HCT116 (cell line): Measurements from ENCODE around the gene CEMIP2. TPM values are rescaled to one million over a fixed set of nuclear protein-coding genes. Genes with fewer than 3 reads are reported as not detected.

Experiments
- ATAC-seq: fragments of 200-7000 bp; cut with Tn5 transposase; 2 replicates; pipeline ENCODE4 v1.9.1; 2020; ENCODE audit warnings: mild to moderate bottlenecking, moderate library complexity
- BruUV-seq: library from RNA; stranded (reverse); fragments of 400-500 nt; replicated peaks from 2 replicates; lab custom pipeline; 2021; lab: Mats Ljungman, UMichigan
- CTCF ChIA-PET: fragments of 300-600 bp; sonication (Branson Sonifier 250); formaldehyde crosslinking; loops from one replicate; lab custom pipeline; 2021; ENCODE audit warnings: antibody characterized with exemption; lab: Charles Lee
- POLR2A ChIA-PET: fragments of 300-600, 350-600 bp; sonication (Branson Sonifier 250); formaldehyde crosslinking; loops from one replicate; lab custom pipeline; 2021; ENCODE audit warnings: antibody characterized with exemption; lab: Charles Lee
- RAD21 ChIA-PET, 2 experiments: fragments of 300-600 bp; sonication (Branson Sonifier 250); formaldehyde crosslinking; loops; one replicate each; lab custom pipeline; 2023; ENCODE audit warnings: low total read pairs in 2 of 2; ENCODE audit not compliant: uncharacterized antibody in 2 of 2, unreplicated experiment in 2 of 2, low non-redundant PET in 1 of 2; lab: Charles Lee
- DNase-seq: peaks from one replicate; pipeline ENCODE4 v3.0.0-alpha.2; 2010; ENCODE audit warnings: low read depth, low spot score
- H2AFZ ChIP-seq: fragments of 200-600 bp; shearing (Covaris generic), sonication (generic); 2 replicates; pipeline ENCODE4 v1.6.1; 2017; ENCODE audit warnings: low read depth, mixed run types, mixed read lengths, antibody characterized with exemption, low read length; ENCODE audit not compliant: poor library complexity, severe bottlenecking
- H3K27ac ChIP-seq: 2 replicates; pipeline ENCODE4 v1.5.1; 2012; ENCODE audit warnings: low read depth, low read length
- H3K27me3 ChIP-seq: fragments of 200-600 bp; sonication (generic); 2 replicates; pipeline ENCODE4 v1.6.1; 2016; ENCODE audit warnings: mixed run types, low read length, mixed read lengths; ENCODE audit not compliant: insufficient read depth
- H3K36me3 ChIP-seq, 2 experiments: fragments of 200-500 bp in 1 of 2; fragments of 200-600 bp in 1 of 2; sonication (Bioruptor generic) in 1 of 2; sonication (generic) in 1 of 2; 2 replicates each; pipeline versions ENCODE4 v1.5.1 to v1.6.1; 2014 to 2016; ENCODE audit warnings: low read length in 2 of 2, inconsistent platforms in 1 of 2, mixed read lengths in 1 of 2, mixed run types in 1 of 2; ENCODE audit not compliant: insufficient read depth in 2 of 2, control insufficient read depth in 1 of 2
- H3K4me1 ChIP-seq, 2 experiments: fragments of 200-600 bp in 1 of 2; sonication (generic) in 1 of 2; 2 replicates each; pipeline versions ENCODE4 v1.5.1 to v1.6.1; 2012 to 2017; ENCODE audit warnings: low read length in 2 of 2, inconsistent platforms in 1 of 2, mild to moderate bottlenecking in 1 of 2, mixed read lengths in 1 of 2, mixed run types in 1 of 2, moderate library complexity in 1 of 2; ENCODE audit not compliant: insufficient read depth in 2 of 2, control insufficient read depth in 1 of 2
- H3K4me2 ChIP-seq: fragments of 200-600 bp; sonication (generic); 2 replicates; pipeline ENCODE4 v1.6.1; 2017; ENCODE audit warnings: mixed run types, low read length, mixed read lengths
- H3K4me3 ChIP-seq, 2 experiments: fragments of 200-600 bp in 1 of 2; sonication (generic) in 1 of 2; replicated peaks in 1 of 2; 2 replicates each; pipeline ENCODE4 v1.5.1; 2011 to 2016; ENCODE audit warnings: low read length in 2 of 2, control low read depth in 1 of 2, low read depth in 1 of 2, mild to moderate bottlenecking in 1 of 2, mixed read lengths in 1 of 2, mixed run types in 1 of 2
- H3K79me2 ChIP-seq: fragments of 200-600 bp; sonication (generic); 2 replicates; pipeline ENCODE4 v1.6.1; 2017; ENCODE audit warnings: mild to moderate bottlenecking, mixed run types, low read length, moderate library complexity, mixed read lengths; ENCODE audit not compliant: insufficient read depth
- H3K9ac ChIP-seq: fragments of 200-600 bp; sonication (generic); 2 replicates; pipeline ENCODE4 v1.6.1; 2016; ENCODE audit warnings: low read length, mixed read lengths
- H3K9me2 ChIP-seq: fragments of 200-600 bp; sonication (generic), shearing (Covaris generic); 2 replicates; pipeline ENCODE4 v1.6.1; 2017; ENCODE audit warnings: mixed run types, mild to moderate bottlenecking, moderate library complexity; ENCODE audit not compliant: insufficient read depth
- H3K9me3 ChIP-seq, 2 experiments: fragments of 200-500 bp in 1 of 2; fragments of 200-600 bp in 1 of 2; sonication (Bioruptor generic) in 1 of 2; sonication (generic) in 1 of 2; 2 replicates each; pipeline ENCODE4 v1.6.1; 2014 to 2017; ENCODE audit warnings: low read length in 2 of 2, mixed read lengths in 2 of 2, inconsistent platforms in 1 of 2, low read depth in 1 of 2, mild to moderate bottlenecking in 1 of 2, mixed run types in 1 of 2, moderate library complexity in 1 of 2; ENCODE audit not compliant: control insufficient read depth in 1 of 2, insufficient read depth in 1 of 2
- H4K20me1 ChIP-seq: fragments of 200-600 bp; sonication (generic), shearing (Covaris generic); 2 replicates; pipeline ENCODE4 v1.6.1; 2017; ENCODE audit warnings: mixed run types, mild to moderate bottlenecking, moderate library complexity; ENCODE audit not compliant: insufficient read depth
- CBX3 ChIP-seq: IDR thresholded peaks from 2 replicates; pipeline ENCODE4 v1.6.1; 2012; ENCODE audit warnings: low read depth
- CEBPB ChIP-seq: IDR thresholded peaks from 2 replicates; pipeline ENCODE4 v1.6.1; 2012; ENCODE audit warnings: low read depth
- EGR1 ChIP-seq: IDR thresholded peaks from 2 replicates; pipeline ENCODE4 v1.6.1; 2012; ENCODE audit warnings: low read depth
- EZH2 ChIP-seq: fragments of 200-600 bp; sonication (generic); IDR thresholded peaks from 2 replicates; pipeline ENCODE4 v1.6.1; 2017; ENCODE audit warnings: antibody characterized with exemption, mixed run types
- JUND ChIP-seq: IDR thresholded peaks from 2 replicates; pipeline ENCODE4 v1.6.1; 2012
- POLR2A ChIP-seq: IDR thresholded peaks from 2 replicates; pipeline ENCODE4 v1.7.0; 2011; ENCODE audit warnings: borderline replicate concordance; ENCODE audit not compliant: insufficient read depth, insufficient read length; ENCODE audit errors: extremely low read depth
- POLR2AphosphoS5 ChIP-seq: IDR thresholded peaks from 2 replicates; pipeline ENCODE4 v1.6.1; 2011; ENCODE audit warnings: mild to moderate bottlenecking, low read depth, low read length, moderate library complexity
- RAD21 ChIP-seq: IDR thresholded peaks from 2 replicates; pipeline ENCODE4 v1.6.1; 2012; ENCODE audit warnings: low read depth, mild to moderate bottlenecking
- SIN3A ChIP-seq: IDR thresholded peaks from 2 replicates; pipeline ENCODE4 v1.6.1; 2012; ENCODE audit warnings: low read depth
- SP1 ChIP-seq: IDR thresholded peaks from 2 replicates; pipeline ENCODE4 v1.6.1; 2012; ENCODE audit warnings: low read depth
- SRF ChIP-seq: IDR thresholded peaks from 2 replicates; pipeline ENCODE4 v1.6.1; 2012; ENCODE audit warnings: low read depth
- TCF7L2 ChIP-seq: IDR thresholded peaks from 2 replicates; pipeline ENCODE4 v1.7.0; 2011; ENCODE audit warnings: borderline replicate concordance, inconsistent platforms; ENCODE audit not compliant: insufficient read depth, insufficient read length; ENCODE audit errors: extremely low read depth
- ZFX ChIP-seq: fragments of 450-650 bp; IDR thresholded peaks from 2 replicates; pipeline ENCODE4 v1.6.1; 2017
- intact Hi-C: fragments of 100-400 bp; cut with micrococcal nuclease; formaldehyde crosslinking; loops from 2 replicates; pipeline ENCODE4 v1.10.0; 2022
- total RNA-seq: library from RNA; stranded (reverse); gene quantifications from one replicate; pipeline ENCODE4 v1.2.1, GENCODE V29; 2021; ENCODE audit not compliant: unreplicated experiment
- TF ChIP-seq, protein P1 (sequence below), 3 experiments: fragments of 200-600 bp in 1 of 3; sonication (generic) in 1 of 3; IDR thresholded peaks in 2 of 3; conservative IDR thresholded peaks in 1 of 3; 2 replicates each; pipeline ENCODE4 v1.5.1; 2012 to 2017; ENCODE audit warnings: low read depth in 2 of 3, low read length in 2 of 3, antibody characterized with exemption in 1 of 3, borderline replicate concordance in 1 of 3, control low read depth in 1 of 3, mild to moderate bottlenecking in 1 of 3, mixed read lengths in 1 of 3, mixed run types in 1 of 3, moderate library complexity in 1 of 3; ENCODE audit not compliant: insufficient read depth in 1 of 3
- TF ChIP-seq, protein P2 (sequence below): IDR thresholded peaks from 2 replicates; pipeline ENCODE4 v1.6.1; 2012; ENCODE audit warnings: low read depth
- TF ChIP-seq, protein P3 (sequence below): IDR thresholded peaks from 2 replicates; pipeline ENCODE4 v1.6.1; 2012
- TF ChIP-seq, protein P4 (sequence below): IDR thresholded peaks from 2 replicates; pipeline ENCODE4 v1.6.1; 2012

Gene CEMIP2
- total RNA-seq, 1 experiment from 2014 or later, result 14.3 TPM

DNA sequence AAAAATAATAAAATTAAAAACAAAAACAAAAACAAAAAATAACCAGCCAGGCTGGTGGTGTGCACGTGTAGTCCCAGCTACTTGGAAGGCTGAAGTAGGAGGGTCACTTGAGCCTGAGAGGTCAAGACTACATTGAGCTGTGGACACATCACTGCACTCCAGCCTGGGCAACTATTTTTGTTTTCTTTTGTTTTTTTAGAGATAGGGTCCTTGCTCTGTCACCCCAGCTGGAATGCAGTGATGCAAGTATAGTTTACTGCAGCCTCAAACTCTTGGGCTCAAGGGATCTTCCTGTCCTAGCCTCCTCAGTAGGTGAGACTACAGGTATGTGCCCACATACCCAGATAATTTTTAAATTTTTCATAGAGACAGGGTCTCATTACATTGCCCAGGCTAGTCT is 80.6 kb downstream of the CEMIP2 start:
- Histone ChIP-seq H3K27ac (no peak overlapping the region), H3K36me3 (no peaks in the 10 kb centered on the region), H4K20me1 (no peaks in the 10 kb centered on the region), H3K27me3 (no peaks in the 10 kb centered on the region), H3K79me2 (no peaks in the 10 kb centered on the region), H3K4me1 (peaks cover 42 to 56% of the 10 kb centered on the region in 2 experiments), H3K9ac (no peak overlapping the region), H3K9me3 (no peaks in the 10 kb centered on the region), H3K4me3 (no peak overlapping the region), H2AFZ (no peak overlapping the region), H3K4me2 (no peak overlapping the region), H3K9me2 (no peaks in the 10 kb centered on the region; the same call in 1 of the 2 replicates)
- POLR2A ChIA-PET, result no interaction called here
- BruUV-seq, result no TSS peak
- CTCF ChIA-PET, result no interaction called here
- RAD21 ChIA-PET, result no interaction called here
- ATAC-seq (no peak), DNase-seq (no peak)
- TF ChIP-seq, protein P1, sequence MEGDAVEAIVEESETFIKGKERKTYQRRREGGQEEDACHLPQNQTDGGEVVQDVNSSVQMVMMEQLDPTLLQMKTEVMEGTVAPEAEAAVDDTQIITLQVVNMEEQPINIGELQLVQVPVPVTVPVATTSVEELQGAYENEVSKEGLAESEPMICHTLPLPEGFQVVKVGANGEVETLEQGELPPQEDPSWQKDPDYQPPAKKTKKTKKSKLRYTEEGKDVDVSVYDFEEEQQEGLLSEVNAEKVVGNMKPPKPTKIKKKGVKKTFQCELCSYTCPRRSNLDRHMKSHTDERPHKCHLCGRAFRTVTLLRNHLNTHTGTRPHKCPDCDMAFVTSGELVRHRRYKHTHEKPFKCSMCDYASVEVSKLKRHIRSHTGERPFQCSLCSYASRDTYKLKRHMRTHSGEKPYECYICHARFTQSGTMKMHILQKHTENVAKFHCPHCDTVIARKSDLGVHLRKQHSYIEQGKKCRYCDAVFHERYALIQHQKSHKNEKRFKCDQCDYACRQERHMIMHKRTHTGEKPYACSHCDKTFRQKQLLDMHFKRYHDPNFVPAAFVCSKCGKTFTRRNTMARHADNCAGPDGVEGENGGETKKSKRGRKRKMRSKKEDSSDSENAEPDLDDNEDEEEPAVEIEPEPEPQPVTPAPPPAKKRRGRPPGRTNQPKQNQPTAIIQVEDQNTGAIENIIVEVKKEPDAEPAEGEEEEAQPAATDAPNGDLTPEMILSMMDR (IDR thresholded peaks at IDR 0.05 in 2 of 3, conservative IDR thresholded peaks at IDR 0.05 in 1 of 3; ENCODE audit: borderline replicate concordance in 1 of 3, insufficient read depth in 1 of 3, low read depth in 2 of 3, low read length in 2 of 3), result no peak
- intact Hi-C loops, result no loop called here

DNA sequence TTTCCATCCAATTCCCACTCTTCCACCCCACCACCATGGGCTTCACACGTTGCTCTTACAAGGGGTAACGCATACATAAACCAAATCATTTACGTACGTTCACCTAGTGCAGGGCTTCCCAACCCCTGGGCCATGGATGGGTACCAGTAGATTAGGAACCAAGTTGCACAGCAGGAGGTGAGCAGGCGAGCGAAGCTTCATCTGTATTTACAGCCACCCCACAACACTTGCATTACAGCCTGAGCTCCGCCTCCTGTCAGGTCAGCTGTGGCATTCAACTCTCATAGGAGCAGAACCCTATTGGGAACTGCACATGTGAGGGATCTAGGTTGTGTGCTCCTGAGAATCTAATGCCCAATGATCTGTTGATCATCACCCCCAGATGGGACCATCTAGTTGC is 82.3 kb downstream of the CEMIP2 start:
- ChIA-PET POLR2A (no interaction called here), RAD21 (no interaction called here), CTCF (interaction anchor here (1.8 kb wide), 1 partner anchor 30 kb away, joined by 6 read pairs; no protein-coding TSS in a partner anchor)
- Histone ChIP-seq H3K79me2 (no peaks in the 10 kb centered on the region), H3K4me1 (peaks cover 51 to 62% of the 10 kb centered on the region in 2 experiments), H2AFZ (no peak overlapping the region), H3K36me3 (no peaks in the 10 kb centered on the region), H3K27me3 (no peaks in the 10 kb centered on the region), H3K9ac (no peak overlapping the region), H3K4me2 (peak overlapping the region; percentile 39; the same call in 1 of the 2 replicates), H4K20me1 (no peaks in the 10 kb centered on the region), H3K9me2 (no peaks in the 10 kb centered on the region; the same call in 1 of the 2 replicates), H3K27ac (no peak overlapping the region), H3K4me3 (no peak overlapping the region), H3K9me3 (no peaks in the 10 kb centered on the region)
- no peak for ATAC-seq
- no TSS peak for BruUV-seq
- intact Hi-C loops, result no loop called here
- no peak for DNase-seq
- no peak for TF ChIP-seq SIN3A
- no peak for TF ChIP-seq ZFX
- TF ChIP-seq, protein P2, sequence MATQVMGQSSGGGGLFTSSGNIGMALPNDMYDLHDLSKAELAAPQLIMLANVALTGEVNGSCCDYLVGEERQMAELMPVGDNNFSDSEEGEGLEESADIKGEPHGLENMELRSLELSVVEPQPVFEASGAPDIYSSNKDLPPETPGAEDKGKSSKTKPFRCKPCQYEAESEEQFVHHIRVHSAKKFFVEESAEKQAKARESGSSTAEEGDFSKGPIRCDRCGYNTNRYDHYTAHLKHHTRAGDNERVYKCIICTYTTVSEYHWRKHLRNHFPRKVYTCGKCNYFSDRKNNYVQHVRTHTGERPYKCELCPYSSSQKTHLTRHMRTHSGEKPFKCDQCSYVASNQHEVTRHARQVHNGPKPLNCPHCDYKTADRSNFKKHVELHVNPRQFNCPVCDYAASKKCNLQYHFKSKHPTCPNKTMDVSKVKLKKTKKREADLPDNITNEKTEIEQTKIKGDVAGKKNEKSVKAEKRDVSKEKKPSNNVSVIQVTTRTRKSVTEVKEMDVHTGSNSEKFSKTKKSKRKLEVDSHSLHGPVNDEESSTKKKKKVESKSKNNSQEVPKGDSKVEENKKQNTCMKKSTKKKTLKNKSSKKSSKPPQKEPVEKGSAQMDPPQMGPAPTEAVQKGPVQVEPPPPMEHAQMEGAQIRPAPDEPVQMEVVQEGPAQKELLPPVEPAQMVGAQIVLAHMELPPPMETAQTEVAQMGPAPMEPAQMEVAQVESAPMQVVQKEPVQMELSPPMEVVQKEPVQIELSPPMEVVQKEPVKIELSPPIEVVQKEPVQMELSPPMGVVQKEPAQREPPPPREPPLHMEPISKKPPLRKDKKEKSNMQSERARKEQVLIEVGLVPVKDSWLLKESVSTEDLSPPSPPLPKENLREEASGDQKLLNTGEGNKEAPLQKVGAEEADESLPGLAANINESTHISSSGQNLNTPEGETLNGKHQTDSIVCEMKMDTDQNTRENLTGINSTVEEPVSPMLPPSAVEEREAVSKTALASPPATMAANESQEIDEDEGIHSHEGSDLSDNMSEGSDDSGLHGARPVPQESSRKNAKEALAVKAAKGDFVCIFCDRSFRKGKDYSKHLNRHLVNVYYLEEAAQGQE, result no peak
- TF ChIP-seq, protein P3, sequence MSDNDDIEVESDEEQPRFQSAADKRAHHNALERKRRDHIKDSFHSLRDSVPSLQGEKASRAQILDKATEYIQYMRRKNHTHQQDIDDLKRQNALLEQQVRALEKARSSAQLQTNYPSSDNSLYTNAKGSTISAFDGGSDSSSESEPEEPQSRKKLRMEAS, result no peak
- no peak for TF ChIP-seq JUND
- no peak for TF ChIP-seq SP1
- no peak for TF ChIP-seq EZH2
- no peak for TF ChIP-seq CBX3
- no peak for TF ChIP-seq POLR2A
- TF ChIP-seq SRF, result no peak
- no peak for TF ChIP-seq POLR2AphosphoS5
- TF ChIP-seq RAD21, result no peak
- TF ChIP-seq TCF7L2, result no peak
- no peak for TF ChIP-seq CEBPB
- TF ChIP-seq, protein P4, sequence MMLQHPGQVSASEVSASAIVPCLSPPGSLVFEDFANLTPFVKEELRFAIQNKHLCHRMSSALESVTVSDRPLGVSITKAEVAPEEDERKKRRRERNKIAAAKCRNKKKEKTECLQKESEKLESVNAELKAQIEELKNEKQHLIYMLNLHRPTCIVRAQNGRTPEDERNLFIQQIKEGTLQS, result no peak
- no peak for TF ChIP-seq EGR1
